ENCODE results near the gene RALGPS2. TPM values are rescaled to one million over a fixed set of nuclear protein-coding genes. Genes with fewer than 3 reads are reported as not detected.

Gene RALGPS2
- total and polyA plus RNA-seq, 9 of the 15 experiments (the other 6 are each of a cell fraction or from before 2014, with no cell fraction given), result 0.28 to 6.5 (median 2.6) TPM

GRCh38 chr1:178951600-178951999, 226.6 kb downstream of the RALGPS2 start:
- intact Hi-C loops (cut with micrococcal nuclease), result no loop called here
- Histone ChIP-seq H3K9me3 (replicated peaks; ENCODE audit: control insufficient read depth, insufficient read depth, low read depth, low read length) (no peaks in the 10 kb centered on the region), H4K20me1 (replicated peaks; ENCODE audit: control insufficient read depth, insufficient read depth, low read length) (peaks cover 6% of the 10 kb centered on the region; the same call in 1 of the 2 replicates), H3K4me1 (replicated peaks in 1 of 2; ENCODE audit: control insufficient read depth in 2 of 2, insufficient read depth in 2 of 2, low read length in 2 of 2) (no peaks in the 10 kb centered on the region; a peak in 1 of 5 replicates), H3K27me3 (ENCODE audit: control insufficient read depth in 2 of 2, insufficient read depth in 2 of 2, low read length in 2 of 2) (peaks cover 41 to 63% of the 10 kb centered on the region in 2 experiments), H3K27ac (ENCODE audit: extremely low read depth, low read depth, low read length) (no peak overlapping the region), H3K4me3 (no peak overlapping the region), H3K36me3 (ENCODE audit: control insufficient read depth, insufficient read depth, low read length) (no peaks in the 10 kb centered on the region), H3K9me1 (ENCODE audit: control insufficient read depth, insufficient read depth, low read length) (no peaks in the 10 kb centered on the region), H3K4me2 (ENCODE audit: insufficient read depth, low read length) (no peak overlapping the region), H2AFZ (ENCODE audit: low read depth, low read length) (no peak overlapping the region), H3K9ac (ENCODE audit: insufficient read depth in 1 of 2, low read depth in 2 of 2, low read length in 2 of 2) (no peak overlapping the region), H3K79me2 (ENCODE audit: control insufficient read depth, insufficient read depth, low read length) (no peaks in the 10 kb centered on the region)
- no peak for ATAC-seq
- BruUV-seq (replicated peaks), result no TSS peak
- WGBS (ENCODE audit: insufficient coverage, low coverage, missing lambda C conversion rate), result 15% methylated on average over 4 of the region's 4 CpGs
- POLR2A ChIA-PET, result interaction anchor here (2.1 kb wide), 1 partner anchor 9 kb away, joined by 7 read pairs; no protein-coding TSS in a partner anchor
- no peak for FAIRE-seq
- DNase-seq (ENCODE audit: extremely low read depth in 1 of 4, low spot score in 3 of 4), result no peak
- in situ Hi-C loops (cut with MboI), result no loop called here
- CTCF ChIA-PET (ENCODE audit: low intra/inter-chr PET ratio), result no interaction called here
- no peak for TF ChIP-seq ZHX1 (conservative IDR thresholded peaks at IDR 0.05; ENCODE audit: low read length)
- TF ChIP-seq ZNF699 (CRISPR knock-in tag; IDR thresholded peaks at IDR 0.05; ENCODE audit: insufficient replicate concordance), result no peak
- TF ChIP-seq MAFG (tag; conservative IDR thresholded peaks at IDR 0.05), result no peak
- TF ChIP-seq MTA2 (IDR thresholded peaks at IDR 0.05; ENCODE audit: low read depth), result no peak
- TF ChIP-seq AFF1 (IDR thresholded peaks at IDR 0.05; ENCODE audit: low read depth in 1 of 2, partially characterized antibody in 2 of 2), result no peak
- no peak for TF ChIP-seq IRF1 (CRISPR knock-in tag; IDR thresholded peaks at IDR 0.05; ENCODE audit: borderline replicate concordance)
- no peak for TF ChIP-seq ZNF449 (CRISPR knock-in tag; IDR thresholded peaks at IDR 0.05)
- TF ChIP-seq SMARCA4 (IDR thresholded peaks at IDR 0.05), result no peak
- no peak for TF ChIP-seq TEAD4 (IDR thresholded peaks at IDR 0.05; ENCODE audit: low read length)
- no peak for TF ChIP-seq TEAD4 (CRISPR knock-in tag; IDR thresholded peaks at IDR 0.05; ENCODE audit: borderline replicate concordance)
- TF ChIP-seq NBN (IDR thresholded peaks at IDR 0.05; ENCODE audit: low read depth), result no peak
- no peak for TF ChIP-seq MYBL2 (IDR thresholded peaks at IDR 0.05; ENCODE audit: low read depth)
- TF ChIP-seq MYBL2 (CRISPR knock-in tag; IDR thresholded peaks at IDR 0.05; ENCODE audit: borderline replicate concordance), result no peak
- no peak for TF ChIP-seq SRSF9 (IDR thresholded peaks at IDR 0.05; ENCODE audit: borderline replicate concordance, low read depth, low read length)
- no peak for TF ChIP-seq HMG20B (CRISPR knock-in tag; IDR thresholded peaks at IDR 0.05)
